H1 (cell line): ENCODE results near the gene PDCD10. TPM values are rescaled to one million over a fixed set of nuclear protein-coding genes. Genes with fewer than 3 reads are reported as not detected.

Experiments used
- CTCF ChIA-PET: fragments of 300-600 bp; sonication (Branson Sonifier 250); formaldehyde crosslinking; loops from one replicate; lab custom pipeline; 2021; ENCODE audit not compliant: partially characterized antibody; lab: Charles Lee
- POLR2A ChIA-PET: fragments of 300-600 bp; sonication (Branson Sonifier 250); formaldehyde crosslinking; loops from one replicate; lab custom pipeline; 2021; ENCODE audit warnings: inconsistent platforms; ENCODE audit not compliant: partially characterized antibody; lab: Charles Lee
- DNase-seq, 2 experiments: peaks; one replicate each; pipeline versions ENCODE4 v3.0.0 to v3.0.0-alpha.2; 2010 to 2022; ENCODE audit warnings: low spot score in 2 of 2, low read depth in 1 of 2, mixed read lengths in 1 of 2
- FAIRE-seq: peaks from 2 replicates; lab custom pipeline; 2011; peaks lifted over from hg19 to GRCh38; lab: Jason Lieb, UNC
- H2AFZ ChIP-seq: 2 replicates; pipeline ENCODE4 v1.8.1; 2012; ENCODE audit warnings: low read length, inconsistent platforms
- H2AK5ac ChIP-seq: 2 replicates; pipeline ENCODE4 v1.6.1; 2013; ENCODE audit warnings: low read depth, low read length
- H2BK120ac ChIP-seq: replicated peaks from 2 replicates; pipeline ENCODE3; 2013; ENCODE audit warnings: low read depth, low read length, inconsistent platforms
- H2BK12ac ChIP-seq: 2 replicates; pipeline ENCODE4 v1.6.1; 2013; ENCODE audit warnings: low read depth, low read length
- H2BK15ac ChIP-seq: 2 replicates; pipeline ENCODE4 v1.6.1; 2013; ENCODE audit warnings: low read length
- H2BK20ac ChIP-seq: 2 replicates; pipeline ENCODE4 v1.6.1; 2013; ENCODE audit warnings: low read length
- H2BK5ac ChIP-seq: 2 replicates; pipeline ENCODE4 v1.6.1; 2013; ENCODE audit warnings: low read depth, low read length
- H3K14ac ChIP-seq: 2 replicates; pipeline ENCODE4 v1.6.1; 2013; ENCODE audit warnings: inconsistent platforms; ENCODE audit not compliant: insufficient read length
- H3K18ac ChIP-seq: 2 replicates; pipeline ENCODE4 v1.6.1; 2013; ENCODE audit warnings: low read length; ENCODE audit errors: extremely low read depth
- H3K23ac ChIP-seq: 2 replicates; pipeline ENCODE4 v1.6.1; 2013; ENCODE audit warnings: inconsistent platforms; ENCODE audit not compliant: insufficient read length
- H3K23me2 ChIP-seq: 2 replicates; pipeline ENCODE4 v1.6.1; 2013; ENCODE audit warnings: low read depth, low read length
- H3K27ac ChIP-seq: 2 replicates; pipeline ENCODE4 v1.6.1; 2011; ENCODE audit warnings: low read depth, low read length, inconsistent platforms
- H3K27me3 ChIP-seq, 4 experiments: replicated peaks in 1 of 4; 1 replicate in 1 of 4; 2 replicates in 3 of 4; pipeline versions ENCODE4 v1.6.1 to v1.8.1; 2011 to 2013; ENCODE audit warnings: low read length in 3 of 4, mild to moderate bottlenecking in 3 of 4, inconsistent platforms in 2 of 4, mixed read lengths in 2 of 4, moderate library complexity in 1 of 4; ENCODE audit not compliant: control insufficient read depth in 3 of 4, insufficient read depth in 3 of 4; ENCODE audit errors: extremely low read depth in 1 of 4
- H3K36me3 ChIP-seq, 4 experiments: 2 replicates each; pipeline versions ENCODE4 v1.6.1 to v1.8.1; 2011 to 2013; ENCODE audit warnings: mild to moderate bottlenecking in 4 of 4, low read length in 3 of 4, moderate library complexity in 2 of 4, control low read depth in 1 of 4, inconsistent platforms in 1 of 4; ENCODE audit not compliant: insufficient read depth in 4 of 4, control insufficient read depth in 2 of 4
- H3K4ac ChIP-seq: replicated peaks from 2 replicates; pipeline ENCODE3; 2013; ENCODE audit warnings: low read length, low read depth, mixed read lengths, inconsistent platforms; ENCODE audit not compliant: insufficient read length
- H3K4me1 ChIP-seq, 4 experiments: replicated peaks in 1 of 4; 1 replicate in 1 of 4; 2 replicates in 3 of 4; pipeline versions ENCODE4 v1.6.1 to v1.8.1; 2011 to 2013; ENCODE audit warnings: low read length in 3 of 4, inconsistent platforms in 2 of 4, mixed read lengths in 1 of 4; ENCODE audit not compliant: insufficient read depth in 4 of 4, control insufficient read depth in 3 of 4
- H3K4me2 ChIP-seq, 2 experiments: 2 replicates each; pipeline versions ENCODE4 v1.6.1 to v1.8.1; 2011 to 2013; ENCODE audit warnings: low read depth in 2 of 2, low read length in 2 of 2, control low read depth in 1 of 2, inconsistent platforms in 1 of 2, mild to moderate bottlenecking in 1 of 2; ENCODE audit not compliant: insufficient read depth in 1 of 2
- H3K4me3 ChIP-seq, 4 experiments: fragments of 200-600, 300-600 bp in 1 of 4; sonication (generic), shearing (Covaris generic), sonication (Bioruptor Twin) in 1 of 4; 2 replicates each; pipeline versions ENCODE4 v1.5.1 to v1.8.1; 2011 to 2016; ENCODE audit warnings: low read length in 4 of 4, low read depth in 3 of 4, control low read depth in 2 of 4, inconsistent platforms in 2 of 4, mild to moderate bottlenecking in 2 of 4, mixed read lengths in 1 of 4, moderate library complexity in 1 of 4; ENCODE audit not compliant: insufficient read depth in 2 of 4; ENCODE audit errors: extremely low read depth in 1 of 4
- H3K56ac ChIP-seq: replicated peaks from 2 replicates; pipeline ENCODE3; 2013; ENCODE audit warnings: low read depth, mild to moderate bottlenecking, mixed read lengths, low read length, inconsistent platforms; ENCODE audit not compliant: insufficient read length
- H3K79me1 ChIP-seq: 2 replicates; pipeline ENCODE4 v1.6.1; 2013; ENCODE audit warnings: low read depth, low read length, control low read depth
- H3K79me2 ChIP-seq, 2 experiments: 2 replicates each; pipeline versions ENCODE4 v1.6.1 to v1.8.1; 2012 to 2013; ENCODE audit warnings: low read length in 2 of 2, mild to moderate bottlenecking in 2 of 2, inconsistent platforms in 1 of 2; ENCODE audit not compliant: insufficient read depth in 2 of 2, control insufficient read depth in 1 of 2
- H3K9ac ChIP-seq, 4 experiments: replicated peaks in 1 of 4; 1 replicate in 1 of 4; 2 replicates in 3 of 4; pipeline versions ENCODE4 v1.6.1 to v1.8.1; 2011 to 2013; ENCODE audit warnings: low read depth in 3 of 4, low read length in 3 of 4, control low read depth in 2 of 4, mild to moderate bottlenecking in 2 of 4, moderate library complexity in 2 of 4, inconsistent platforms in 1 of 4; ENCODE audit errors: extremely low read depth in 1 of 4
- H3K9me3 ChIP-seq, 2 experiments: 2 replicates each; pipeline versions ENCODE4 v1.6.1 to v1.8.1; 2012 to 2013; ENCODE audit warnings: mild to moderate bottlenecking in 2 of 2, moderate library complexity in 2 of 2, control low read depth in 1 of 2, inconsistent platforms in 1 of 2, low read depth in 1 of 2, low read length in 1 of 2, mixed read lengths in 1 of 2; ENCODE audit not compliant: insufficient read depth in 2 of 2
- H4K20me1 ChIP-seq, 2 experiments: replicated peaks in 1 of 2; 2 replicates each; pipeline versions ENCODE3 to v1.8.1; 2011 to 2013; ENCODE audit warnings: inconsistent platforms in 2 of 2, low read length in 2 of 2, mild to moderate bottlenecking in 1 of 2; ENCODE audit not compliant: insufficient read depth in 2 of 2, control insufficient read depth in 1 of 2
- H4K5ac ChIP-seq: 2 replicates; pipeline ENCODE4 v1.6.1; 2013; ENCODE audit warnings: low read length, low read depth, mixed read lengths, inconsistent platforms; ENCODE audit not compliant: insufficient read length
- H4K8ac ChIP-seq: 2 replicates; pipeline ENCODE4 v1.8.0; 2013; ENCODE audit warnings: mild to moderate bottlenecking, moderate library complexity, low read length, inconsistent platforms; ENCODE audit not compliant: insufficient read depth; ENCODE audit errors: extremely low read depth
- H4K91ac ChIP-seq: replicated peaks from 2 replicates; pipeline ENCODE3; 2013; ENCODE audit warnings: low read length, mixed read lengths, inconsistent platforms; ENCODE audit not compliant: insufficient read length
- POLR2A ChIP-seq, 2 experiments: IDR thresholded peaks; 1 replicate in 1 of 2; 2 replicates in 1 of 2; pipeline ENCODE4 v1.6.1; 2011; ENCODE audit warnings: low read depth in 2 of 2, low read length in 2 of 2, mild to moderate bottlenecking in 2 of 2; ENCODE audit errors: control extremely low read depth in 1 of 2
- SP4 ChIP-seq: IDR thresholded peaks from 2 replicates; pipeline ENCODE4 v1.6.1; 2012; ENCODE audit warnings: low read length, inconsistent platforms
- TCF12 ChIP-seq: IDR thresholded peaks from 2 replicates; pipeline ENCODE4 v1.6.1; 2011; ENCODE audit warnings: low read depth, mild to moderate bottlenecking, low read length
- ZNF274 ChIP-seq: IDR thresholded peaks from 2 replicates; pipeline ENCODE4 v1.7.0; 2012; ENCODE audit warnings: low read length, borderline replicate concordance; ENCODE audit errors: extremely low read depth
- WGBS, 2 experiments: shearing (Covaris generic) in 1 of 2; methylation state at CpG; one replicate each; pipeline versions ENCODE4 v1.1.6 to v1.1.7; 2013 to 2015; ENCODE audit warnings: low lambda C conversion rate in 2 of 2, mixed read lengths in 2 of 2, inconsistent platforms in 1 of 2, low coverage in 1 of 2, missing lambda C conversion rate in 1 of 2; ENCODE audit not compliant: insufficient replicate concordance in 2 of 2, insufficient coverage in 1 of 2, insufficient read length in 1 of 2; ENCODE audit errors: extremely low coverage in 1 of 2, missing lambda C conversion rate in 1 of 2; 5-methylcytosine and 5-hydroxymethylcytosine counted together
- polyA plus RNA-seq, 7 experiments: library from polyadenylated mRNA; depleted of rRNA in 3 of 7; stranded (reverse) in 5 of 7; unstranded in 2 of 7; fragments of >200 nt in 5 of 7; fragments of 200-250 nt in 2 of 7; gene quantifications; 1 replicate in 5 of 7; 2 replicates in 1 of 7; 4 replicates in 1 of 7; pipeline versions ENCODE4 v1.2.1 to v1.2.3, GENCODE V29; 2011 to 2013; ENCODE audit warnings: missing spikeins in 2 of 7, mixed read lengths in 2 of 7
- total RNA-seq: library from RNA; stranded (reverse); fragmentation: NEBNext Ultra II Directional; extraction: Animal tissue kit (Norgen Biotek cat#: 25700); gene quantifications from 2 replicates; pipeline ENCODE4 v1.2.1, GENCODE V29; 2021

The PDCD10 gene
- total and polyA plus RNA-seq, 2 of the 8 experiments (the other 6 are each of a cell fraction or from before 2014, with no cell fraction given): 52.0 to 76.6 TPM

DNA sequence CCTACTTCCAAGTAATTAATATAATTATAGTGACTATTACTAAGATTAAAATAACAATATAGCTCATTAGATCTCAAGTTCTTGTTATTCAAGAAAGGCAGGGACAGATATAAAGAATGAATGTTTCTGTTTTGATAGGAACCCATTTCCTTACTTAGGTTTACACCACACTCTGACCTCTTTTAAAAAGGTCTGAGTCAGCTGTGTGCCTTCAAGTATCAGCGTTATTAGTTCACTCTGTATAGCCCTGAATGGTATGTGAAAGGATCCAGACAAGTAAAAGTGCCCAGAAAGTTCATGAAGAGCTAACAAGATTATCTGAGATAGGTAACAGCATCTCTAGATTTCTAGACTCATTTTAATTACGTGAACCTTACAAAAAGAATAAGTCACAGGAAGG is 28.9 kb downstream of the PDCD10 start:
- no peaks in the 10 kb centered on the region for H3K27me3 ChIP-seq
- no peaks in the 10 kb centered on the region for H3K23me2 ChIP-seq
- H2BK20ac ChIP-seq: no peak overlapping the region
- H3K36me3 ChIP-seq: peaks cover 2 to 41% (median 9%) of the 10 kb centered on the region in 4 experiments; a peak in 7 of 8 replicates
- H2AFZ ChIP-seq: no peak overlapping the region
- H3K4me3 ChIP-seq: no peak overlapping the region
- peaks cover 0 to 50% of the 10 kb centered on the region in 2 experiments; a peak in 3 of 4 replicates for H3K79me2 ChIP-seq
- no peak overlapping the region for H3K56ac ChIP-seq
- H3K9me3 ChIP-seq: no peaks in the 10 kb centered on the region
- H3K4me2 ChIP-seq: no peak overlapping the region
- H4K8ac ChIP-seq: no peak overlapping the region
- POLR2A ChIA-PET: no interaction called here
- peaks cover 2% of the 10 kb centered on the region for H3K79me1 ChIP-seq
- H3K4ac ChIP-seq: no peak overlapping the region
- H4K20me1 ChIP-seq: peaks cover 0 to 2% of the 10 kb centered on the region in 2 experiments
- H2AK5ac ChIP-seq: no peak overlapping the region
- H2BK120ac ChIP-seq: no peak overlapping the region
- no peak for TF ChIP-seq POLR2A (IDR thresholded peaks at IDR 0.05; ENCODE audit: control extremely low read depth in 1 of 2, low read depth in 2 of 2, low read length in 2 of 2)
- no peak for TF ChIP-seq TCF12
- TF ChIP-seq ZNF274: no peak
- TF ChIP-seq SP4: no peak
- TF ChIP-seq, all 59 proteins: peak for 0
- no peak overlapping the region for H2BK12ac ChIP-seq
- no peak overlapping the region for H3K9ac ChIP-seq
- H2BK15ac ChIP-seq: no peak overlapping the region
- H3K14ac ChIP-seq: no peak overlapping the region
- H4K91ac ChIP-seq: no peak overlapping the region
- no peaks in the 10 kb centered on the region for H3K4me1 ChIP-seq
- no peak overlapping the region for H3K27ac ChIP-seq
- H4K5ac ChIP-seq: no peak overlapping the region
- FAIRE-seq: no peak
- H3K23ac ChIP-seq: no peak overlapping the region
- DNase-seq: no peak
- H3K18ac ChIP-seq: no peak overlapping the region
- 86% methylated on average over 2 of the region's 2 CpGs; no CpG with 5 or more reads in 1 of the 2 experiments for WGBS, 2 experiments
- CTCF ChIA-PET: interaction anchor here (1.2 kb wide), 1 partner anchor 35 kb away, joined by 4 read pairs; no protein-coding TSS in a partner anchor
- H2BK5ac ChIP-seq: no peak overlapping the region
